ENCODE data around the gene IRX6.

The IRX6 gene

GRCh38 chr16:55367866-55368603 is 44.0 kb downstream of the IRX6 start:
- DNase-seq, result no peak

- no peak for DNase-seq
Observed at GRCh38 chr16:55369151-55369550, 45.1 kb downstream of the IRX6 start.

GRCh38 chr16:55370762-55371482 is 46.9 kb downstream of the IRX6 start:
- peak; percentile 57 for DNase-seq

- no peak for DNase-seq
Observed at GRCh38 chr16:55372792-55373488, 48.9 kb downstream of the IRX6 start.

- no peak for DNase-seq
Observed at GRCh38 chr16:55373489-55373832, 49.5 kb downstream of the IRX6 start.

- no peak for DNase-seq
Observed at GRCh38 chr16:55376045-55376444, 52.0 kb downstream of the IRX6 start.

- no peak for DNase-seq
Observed at GRCh38 chr16:55376567-55377167, 52.7 kb downstream of the IRX6 start.

- no peak for DNase-seq
Observed at GRCh38 chr16:55377840-55378239, 53.8 kb downstream of the IRX6 start.

- no peak for DNase-seq
Observed at GRCh38 chr16:55378616-55379015, 54.6 kb downstream of the IRX6 start.

- DNase-seq, result no peak
Observed at GRCh38 chr16:55379371-55379770, 55.4 kb downstream of the IRX6 start.

- peak; percentile 15 for DNase-seq
Observed at GRCh38 chr16:55379876-55380390, 55.9 kb downstream of the IRX6 start.
